ENCODE data around the gene TBC1D14.

GRCh38 chr4:6884341-6884870 lies 25.2 kb upstream of the TBC1D14 start:
- TF ChIP-seq, protein P1, sequence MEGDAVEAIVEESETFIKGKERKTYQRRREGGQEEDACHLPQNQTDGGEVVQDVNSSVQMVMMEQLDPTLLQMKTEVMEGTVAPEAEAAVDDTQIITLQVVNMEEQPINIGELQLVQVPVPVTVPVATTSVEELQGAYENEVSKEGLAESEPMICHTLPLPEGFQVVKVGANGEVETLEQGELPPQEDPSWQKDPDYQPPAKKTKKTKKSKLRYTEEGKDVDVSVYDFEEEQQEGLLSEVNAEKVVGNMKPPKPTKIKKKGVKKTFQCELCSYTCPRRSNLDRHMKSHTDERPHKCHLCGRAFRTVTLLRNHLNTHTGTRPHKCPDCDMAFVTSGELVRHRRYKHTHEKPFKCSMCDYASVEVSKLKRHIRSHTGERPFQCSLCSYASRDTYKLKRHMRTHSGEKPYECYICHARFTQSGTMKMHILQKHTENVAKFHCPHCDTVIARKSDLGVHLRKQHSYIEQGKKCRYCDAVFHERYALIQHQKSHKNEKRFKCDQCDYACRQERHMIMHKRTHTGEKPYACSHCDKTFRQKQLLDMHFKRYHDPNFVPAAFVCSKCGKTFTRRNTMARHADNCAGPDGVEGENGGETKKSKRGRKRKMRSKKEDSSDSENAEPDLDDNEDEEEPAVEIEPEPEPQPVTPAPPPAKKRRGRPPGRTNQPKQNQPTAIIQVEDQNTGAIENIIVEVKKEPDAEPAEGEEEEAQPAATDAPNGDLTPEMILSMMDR (IDR thresholded peaks at IDR 0.05; ENCODE audit: insufficient read depth, low read length, poor library complexity, severe bottlenecking) = no peak
- TF ChIP-seq EZH2phosphoT487 (conservative IDR thresholded peaks at IDR 0.05; ENCODE audit: low read length) = no peak

Measured in SU-DHL-6 (cell line).